HepG2 (cell line): ENCODE data around the gene GSAP. TPM values are rescaled to one million over a fixed set of nuclear protein-coding genes. Genes with fewer than 3 reads are reported as not detected.

Experiments
- AHR ChIP-seq: IDR thresholded peaks from 2 replicates; pipeline ENCODE4 v1.6.1; 2018; ENCODE audit warnings: missing genetic modification reagents, missing compliant biosample characterization
- GPN1 ChIP-seq: sonication (generic); formaldehyde crosslinking; IDR thresholded peaks from 2 replicates; pipeline ENCODE4 v1.5.1; 2020; ENCODE audit warnings: missing genetic modification reagents, borderline replicate concordance
- MIXL1 ChIP-seq: IDR thresholded peaks from 2 replicates; pipeline ENCODE4 v1.6.1; 2016
- NFIB ChIP-seq: sonication (generic); formaldehyde crosslinking; IDR thresholded peaks from 2 replicates; pipeline ENCODE4 v1.9.0; 2021; ENCODE audit warnings: missing genetic modification reagents, mild to moderate bottlenecking, borderline replicate concordance
- RBM39 ChIP-seq: fragments of 200-400 bp; formaldehyde crosslinking; IDR thresholded peaks from one replicate; pipeline ENCODE4 v1.6.1; 2018; ENCODE audit warnings: antibody characterized with exemption, mild to moderate bottlenecking, low read depth, low read length; ENCODE audit not compliant: poor library complexity, severe bottlenecking
- RCOR2 ChIP-seq: IDR thresholded peaks from 2 replicates; pipeline ENCODE4 v1.6.1; 2016; ENCODE audit warnings: missing biosample characterization, missing genetic modification reagents
- REPIN1 ChIP-seq: sonication (generic); formaldehyde crosslinking; IDR thresholded peaks from 2 replicates; pipeline ENCODE4 v1.8.0; 2022; ENCODE audit warnings: missing genetic modification reagents, low read depth, mild to moderate bottlenecking, borderline replicate concordance
- SALL2 ChIP-seq: sonication (generic); formaldehyde crosslinking; IDR thresholded peaks from 2 replicates; pipeline ENCODE4 v1.8.1; 2023; ENCODE audit warnings: mild to moderate bottlenecking, missing genetic modification reagents, inconsistent platforms
- SOX6 ChIP-seq, 2 experiments: fragments of 450-650 bp in 1 of 2; sonication (generic) in 1 of 2; formaldehyde crosslinking in 1 of 2; IDR thresholded peaks; 2 replicates each; pipeline versions ENCODE4 v1.4.0 to v1.6.1; 2017 to 2020; ENCODE audit warnings: antibody characterized with exemption in 1 of 2, mild to moderate bottlenecking in 1 of 2, missing genetic modification reagents in 1 of 2
- SP5 ChIP-seq: IDR thresholded peaks from 2 replicates; pipeline ENCODE4 v1.6.1; 2016; ENCODE audit warnings: low read depth, borderline replicate concordance
- STAG1 ChIP-seq: sonication (generic); formaldehyde crosslinking; IDR thresholded peaks from 2 replicates; pipeline ENCODE4 v1.4.0; 2020; ENCODE audit warnings: missing genetic modification reagents
- TGIF2 ChIP-seq: IDR thresholded peaks from 2 replicates; pipeline ENCODE4 v1.6.1; 2016; ENCODE audit warnings: control low read depth, missing compliant biosample characterization
- THAP11 ChIP-seq: IDR thresholded peaks from 2 replicates; pipeline ENCODE4 v1.6.1; 2016; ENCODE audit warnings: missing biosample characterization, missing genetic modification reagents
- ZNF10 ChIP-seq: sonication (generic); formaldehyde crosslinking; IDR thresholded peaks from 2 replicates; pipeline ENCODE4 v1.4.0; 2020; ENCODE audit warnings: mild to moderate bottlenecking, low read depth, missing genetic modification reagents, borderline replicate concordance
- polyA plus RNA-seq, 8 experiments: library from polyadenylated mRNA; depleted of rRNA in 3 of 8; stranded (reverse) in 7 of 8; unstranded in 1 of 8; fragments of >200 nt; fragmentation: Illumina TruSeq in 4 of 8; extraction: Trizol in 4 of 8; gene quantifications; 2 replicates each; pipeline versions ENCODE4 v1.2.1 to v1.2.3, GENCODE V29; 2011 to 2016; ENCODE audit warnings: low read depth in 4 of 8, missing spikeins in 1 of 8, mixed read lengths in 1 of 8; ENCODE audit not compliant: insufficient read depth in 1 of 8
- total RNA-seq, 5 experiments: library from RNA; depleted of rRNA; stranded (reverse); fragments of >200 nt; fragmentation: Illumina TruSeq; extraction: Trizol; gene quantifications; 2 replicates each; pipeline ENCODE4 v1.2.3, GENCODE V29; 2016; ENCODE audit warnings: low read depth in 1 of 5
- TF ChIP-seq, protein P1 (sequence below): IDR thresholded peaks from 2 replicates; pipeline ENCODE4 v1.6.1; 2018; ENCODE audit warnings: missing genetic modification reagents, mild to moderate bottlenecking, missing compliant biosample characterization
- TF ChIP-seq, protein P2 (sequence below): sonication (generic); formaldehyde crosslinking; IDR thresholded peaks from 2 replicates; pipeline ENCODE4 v1.8.0; 2022; ENCODE audit warnings: mild to moderate bottlenecking, missing genetic modification reagents
- TF ChIP-seq, protein P3 (sequence below): sonication (generic); formaldehyde crosslinking; IDR thresholded peaks from 2 replicates; pipeline ENCODE4 v1.8.0; 2022; ENCODE audit warnings: missing genetic modification reagents, mild to moderate bottlenecking, moderate library complexity, borderline replicate concordance
- TF ChIP-seq, protein P4 (sequence below): sonication (generic); formaldehyde crosslinking; IDR thresholded peaks from 2 replicates; pipeline ENCODE4 v1.5.1; 2020; ENCODE audit warnings: mild to moderate bottlenecking, missing genetic modification reagents, moderate library complexity

Gene GSAP
- total and polyA plus RNA-seq, 2 of the 13 experiments (the other 11 are each of a cell fraction or from before 2014, with no cell fraction given) = 34.6 to 40.6 TPM

DNA sequence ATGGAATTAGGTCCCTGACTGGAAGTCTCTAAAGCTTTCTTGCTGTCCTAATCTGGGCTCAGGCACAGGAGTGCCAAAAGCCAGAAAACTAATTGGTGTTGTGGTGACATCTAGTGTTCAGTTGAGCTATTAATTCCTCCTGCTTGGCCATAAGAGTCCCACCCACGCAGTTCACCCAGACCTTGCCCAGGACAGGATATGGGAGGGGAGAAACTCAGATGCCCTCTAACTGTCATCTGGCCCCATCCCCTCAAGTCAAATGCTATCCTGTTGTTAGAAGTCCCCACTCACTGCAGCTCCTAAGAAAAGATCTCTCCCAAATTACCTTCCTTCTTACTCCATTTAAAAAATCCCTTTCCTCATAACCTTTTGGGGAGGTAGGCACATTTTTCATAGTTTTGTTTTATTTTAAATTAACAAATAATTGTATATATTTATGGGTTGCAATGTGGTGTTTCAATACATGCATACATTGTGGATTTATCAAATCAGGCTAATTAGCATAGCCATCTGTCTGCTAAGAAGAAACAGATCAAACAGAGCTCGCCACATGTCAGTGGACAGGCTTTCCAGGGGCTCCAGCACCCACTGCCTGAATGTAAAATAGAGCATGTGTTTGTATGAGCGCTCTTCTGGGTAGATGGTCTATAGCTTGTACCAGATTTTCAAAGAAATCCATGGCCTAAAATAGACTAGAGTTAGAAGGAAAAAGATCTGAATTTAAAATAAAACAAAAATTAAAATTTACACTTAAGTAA lies 84.0 kb downstream of the GSAP start (continued):
- TF ChIP-seq REPIN1 (CRISPR knock-in tag) (no peak), TGIF2 (CRISPR knock-in tag) (0 out of 2 replicates have a peak, but pooled peaks have one; percentile 36), SP5 (CRISPR knock-in tag) (peak; percentile 40; the same call in 1 of the 2 replicates), GPN1 (no peak), AHR (CRISPR knock-in tag) (no peak), SOX6 (IDR thresholded peaks at IDR 0.05) (no peak), SOX6 (CRISPR knock-in tag; IDR thresholded peaks at IDR 0.05) (no peak), STAG1 (peak; percentile 75), MIXL1 (CRISPR knock-in tag) (peak; percentile 74; the same call in 1 of the 2 replicates), RBM39 (no peak), THAP11 (peak; percentile 31; the same call in 1 of the 2 replicates), NFIB (CRISPR knock-in tag) (no peak), SALL2 (CRISPR knock-in tag) (no peak), RCOR2 (no peak), ZNF10 (CRISPR knock-in tag) (no peak)
- TF ChIP-seq, protein P1, sequence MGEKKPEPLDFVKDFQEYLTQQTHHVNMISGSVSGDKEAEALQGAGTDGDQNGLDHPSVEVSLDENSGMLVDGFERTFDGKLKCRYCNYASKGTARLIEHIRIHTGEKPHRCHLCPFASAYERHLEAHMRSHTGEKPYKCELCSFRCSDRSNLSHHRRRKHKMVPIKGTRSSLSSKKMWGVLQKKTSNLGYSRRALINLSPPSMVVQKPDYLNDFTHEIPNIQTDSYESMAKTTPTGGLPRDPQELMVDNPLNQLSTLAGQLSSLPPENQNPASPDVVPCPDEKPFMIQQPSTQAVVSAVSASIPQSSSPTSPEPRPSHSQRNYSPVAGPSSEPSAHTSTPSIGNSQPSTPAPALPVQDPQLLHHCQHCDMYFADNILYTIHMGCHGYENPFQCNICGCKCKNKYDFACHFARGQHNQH (CRISPR knock-in tag) = 0 out of 2 replicates have a peak, but pooled peaks have one; percentile 31
- TF ChIP-seq, protein P2, sequence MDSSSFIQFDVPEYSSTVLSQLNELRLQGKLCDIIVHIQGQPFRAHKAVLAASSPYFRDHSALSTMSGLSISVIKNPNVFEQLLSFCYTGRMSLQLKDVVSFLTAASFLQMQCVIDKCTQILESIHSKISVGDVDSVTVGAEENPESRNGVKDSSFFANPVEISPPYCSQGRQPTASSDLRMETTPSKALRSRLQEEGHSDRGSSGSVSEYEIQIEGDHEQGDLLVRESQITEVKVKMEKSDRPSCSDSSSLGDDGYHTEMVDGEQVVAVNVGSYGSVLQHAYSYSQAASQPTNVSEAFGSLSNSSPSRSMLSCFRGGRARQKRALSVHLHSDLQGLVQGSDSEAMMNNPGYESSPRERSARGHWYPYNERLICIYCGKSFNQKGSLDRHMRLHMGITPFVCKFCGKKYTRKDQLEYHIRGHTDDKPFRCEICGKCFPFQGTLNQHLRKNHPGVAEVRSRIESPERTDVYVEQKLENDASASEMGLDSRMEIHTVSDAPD (CRISPR knock-in tag) = no peak
- TF ChIP-seq, protein P3, sequence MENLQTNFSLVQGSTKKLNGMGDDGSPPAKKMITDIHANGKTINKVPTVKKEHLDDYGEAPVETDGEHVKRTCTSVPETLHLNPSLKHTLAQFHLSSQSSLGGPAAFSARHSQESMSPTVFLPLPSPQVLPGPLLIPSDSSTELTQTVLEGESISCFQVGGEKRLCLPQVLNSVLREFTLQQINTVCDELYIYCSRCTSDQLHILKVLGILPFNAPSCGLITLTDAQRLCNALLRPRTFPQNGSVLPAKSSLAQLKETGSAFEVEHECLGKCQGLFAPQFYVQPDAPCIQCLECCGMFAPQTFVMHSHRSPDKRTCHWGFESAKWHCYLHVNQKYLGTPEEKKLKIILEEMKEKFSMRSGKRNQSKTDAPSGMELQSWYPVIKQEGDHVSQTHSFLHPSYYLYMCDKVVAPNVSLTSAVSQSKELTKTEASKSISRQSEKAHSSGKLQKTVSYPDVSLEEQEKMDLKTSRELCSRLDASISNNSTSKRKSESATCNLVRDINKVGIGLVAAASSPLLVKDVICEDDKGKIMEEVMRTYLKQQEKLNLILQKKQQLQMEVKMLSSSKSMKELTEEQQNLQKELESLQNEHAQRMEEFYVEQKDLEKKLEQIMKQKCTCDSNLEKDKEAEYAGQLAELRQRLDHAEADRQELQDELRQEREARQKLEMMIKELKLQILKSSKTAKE (CRISPR knock-in tag) = no peak
- TF ChIP-seq, protein P4, sequence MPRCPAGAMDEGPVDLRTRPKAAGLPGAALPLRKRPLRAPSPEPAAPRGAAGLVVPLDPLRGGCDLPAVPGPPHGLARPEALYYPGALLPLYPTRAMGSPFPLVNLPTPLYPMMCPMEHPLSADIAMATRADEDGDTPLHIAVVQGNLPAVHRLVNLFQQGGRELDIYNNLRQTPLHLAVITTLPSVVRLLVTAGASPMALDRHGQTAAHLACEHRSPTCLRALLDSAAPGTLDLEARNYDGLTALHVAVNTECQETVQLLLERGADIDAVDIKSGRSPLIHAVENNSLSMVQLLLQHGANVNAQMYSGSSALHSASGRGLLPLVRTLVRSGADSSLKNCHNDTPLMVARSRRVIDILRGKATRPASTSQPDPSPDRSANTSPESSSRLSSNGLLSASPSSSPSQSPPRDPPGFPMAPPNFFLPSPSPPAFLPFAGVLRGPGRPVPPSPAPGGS = no peak
